ENCODE results near the gene SGCG.

DNA sequence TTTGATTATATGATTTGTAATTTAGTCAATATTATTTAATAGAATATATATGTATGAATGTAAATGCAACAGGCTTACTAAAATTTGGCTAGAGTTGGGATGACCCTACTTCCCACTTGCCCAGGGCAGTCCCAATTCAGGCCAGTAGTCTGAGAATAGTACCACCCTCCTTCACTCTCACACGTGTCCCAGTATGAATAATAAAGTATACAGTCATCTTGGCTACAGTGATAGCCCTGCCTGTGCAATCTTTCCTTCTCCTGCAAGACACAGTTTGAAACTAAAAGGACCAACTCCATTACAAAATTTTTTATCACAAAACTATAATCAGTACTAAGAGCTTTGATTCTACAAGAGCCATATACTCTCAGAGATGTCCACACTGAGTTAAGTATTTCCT, 176.6 kb downstream of the SGCG start:
- TF ChIP-seq SPI1 (IDR thresholded peaks at IDR 0.05; ENCODE audit: low read depth, low read length), result no peak
- TF ChIP-seq PAX5 (IDR thresholded peaks at IDR 0.05; ENCODE audit: insufficient read depth, low read length, severe bottlenecking), result no peak
- no peak for TF ChIP-seq POLR2AphosphoS5 (IDR thresholded peaks at IDR 0.05; ENCODE audit: low read depth, low read length)
